ENCODE results near the gene SPINK7.

Gene SPINK7

GRCh38 chr5:148333262-148333849, 21.1 kb downstream of the SPINK7 start:
- H3K9me3 ChIP-seq (ENCODE audit: control insufficient read depth, insufficient read depth, low read depth, low read length): no peaks in the 10 kb centered on the region
- TF ChIP-seq IKZF3 (tag by site-specific recombination; IDR thresholded peaks at IDR 0.05): no peak
- no peak for TF ChIP-seq ZNF155 (tag by site-specific recombination; IDR thresholded peaks at IDR 0.05)
- TF ChIP-seq ZNF585B (tag by site-specific recombination; IDR thresholded peaks at IDR 0.05): no peak
- no peak for TF ChIP-seq ZBTB10 (tag by site-specific recombination; IDR thresholded peaks at IDR 0.05)
- no peak for TF ChIP-seq ZNF280C (tag by site-specific recombination; IDR thresholded peaks at IDR 0.05)
- TF ChIP-seq ZBTB49 (tag by site-specific recombination; IDR thresholded peaks at IDR 0.05; ENCODE audit: low read depth): no peak
- no peak for TF ChIP-seq HIC1 (tag by site-specific recombination; IDR thresholded peaks at IDR 0.05)
- no peak for TF ChIP-seq ZNF501 (tag by site-specific recombination; IDR thresholded peaks at IDR 0.05)
- TF ChIP-seq ZNF121 (tag by site-specific recombination; IDR thresholded peaks at IDR 0.05): no peak
- no peak for TF ChIP-seq ZNF843 (tag by site-specific recombination; IDR thresholded peaks at IDR 0.05)
- TF ChIP-seq PATZ1 (tag by site-specific recombination; IDR thresholded peaks at IDR 0.05): no peak
- no peak for TF ChIP-seq ZNF747 (tag by site-specific recombination; IDR thresholded peaks at IDR 0.05)
- TF ChIP-seq ZNF19 (tag by site-specific recombination; IDR thresholded peaks at IDR 0.05; ENCODE audit: low read depth): no peak
- no peak for TF ChIP-seq ZNF280D (tag by site-specific recombination; IDR thresholded peaks at IDR 0.05)
- ChIA-PET POLR2A (no interaction called here), CTCF (no interaction called here)
- H3K27ac ChIP-seq (ENCODE audit: extremely low read depth, low read depth, low read length): no peak overlapping the region
- H3K4me3 ChIP-seq (ENCODE audit: low read depth, low read length): no peak overlapping the region
- H3K36me3 ChIP-seq (ENCODE audit: control insufficient read depth in 2 of 2, insufficient read depth in 1 of 2, low read length in 2 of 2): no peaks in the 10 kb centered on the region
- no peaks in the 10 kb centered on the region for H3K4me1 ChIP-seq (ENCODE audit: control insufficient read depth, insufficient read depth, low read length)
